Fibroblast of lung (primary cell): ENCODE results near the gene SHLD2. TPM values are rescaled to one million over a fixed set of nuclear protein-coding genes. Genes with fewer than 3 reads are reported as not detected.

Experiments
- DNase-seq, 2 donors: peaks; one replicate each; pipeline versions ENCODE4 v3.0.0 to v3.0.0-alpha.2; 2010; ENCODE audit warnings: low read depth in 2 of 2
- H2AFZ ChIP-seq: 2 replicates; pipeline ENCODE4 v1.5.1; 2012; ENCODE audit warnings: low read length, control low read depth, inconsistent platforms
- H3K27ac ChIP-seq: 2 replicates; pipeline ENCODE4 v1.5.1; 2011; ENCODE audit warnings: low read length, control low read depth; ENCODE audit not compliant: insufficient read depth
- H3K27me3 ChIP-seq: 2 replicates; pipeline ENCODE4 v1.5.1; 2011; ENCODE audit warnings: mild to moderate bottlenecking, low read length; ENCODE audit not compliant: control insufficient read depth, insufficient read depth
- H3K36me3 ChIP-seq: 2 replicates; pipeline ENCODE4 v1.5.1; 2011; ENCODE audit warnings: low read length; ENCODE audit not compliant: control insufficient read depth, insufficient read depth
- H3K4me1 ChIP-seq: 2 replicates; pipeline ENCODE4 v1.5.1; 2011; ENCODE audit warnings: low read length; ENCODE audit not compliant: control insufficient read depth, insufficient read depth; ENCODE audit errors: extremely low read depth
- H3K4me2 ChIP-seq: 2 replicates; pipeline ENCODE4 v1.5.1; 2011; ENCODE audit warnings: low read length, control low read depth; ENCODE audit not compliant: insufficient read depth; ENCODE audit errors: extremely low read depth
- H3K4me3 ChIP-seq, 4 experiments: fragments of 200-600 bp in 1 of 4; sonication (generic) in 1 of 4; replicated peaks in 1 of 4; 2 replicates each; pipeline ENCODE4 v1.5.1; 2011 to 2016; ENCODE audit warnings: low read length in 4 of 4, low read depth in 3 of 4, mild to moderate bottlenecking in 3 of 4, control low read depth in 2 of 4, inconsistent platforms in 1 of 4, mixed read lengths in 1 of 4; ENCODE audit not compliant: insufficient read depth in 1 of 4; ENCODE audit errors: control extremely low read depth in 1 of 4
- H3K79me2 ChIP-seq: 2 replicates; pipeline ENCODE4 v1.5.1; 2012; ENCODE audit warnings: mild to moderate bottlenecking, low read length, inconsistent platforms; ENCODE audit not compliant: control insufficient read depth, insufficient read depth
- H3K9ac ChIP-seq: 2 replicates; pipeline ENCODE4 v1.5.1; 2011; ENCODE audit warnings: mild to moderate bottlenecking, low read length, control low read depth; ENCODE audit not compliant: insufficient read depth
- H3K9me3 ChIP-seq: 2 replicates; pipeline ENCODE4 v1.5.1; 2012; ENCODE audit warnings: low read depth, low read length; ENCODE audit not compliant: control insufficient read depth, insufficient read depth
- H4K20me1 ChIP-seq: 2 replicates; pipeline ENCODE4 v1.5.1; 2011; ENCODE audit warnings: low read length; ENCODE audit not compliant: control insufficient read depth, insufficient read depth; ENCODE audit errors: extremely low read depth
- EZH2 ChIP-seq: IDR thresholded peaks from 2 replicates; pipeline ENCODE4 v1.5.1; 2012; ENCODE audit warnings: low read length, control low read depth, mild to moderate bottlenecking; ENCODE audit errors: missing control alignments
- polyA minus RNA-seq: library from RNA; depleted of rRNA, polyadenylated mRNA; stranded (reverse); fragments of >200 nt; gene quantifications from 2 replicates; pipeline ENCODE4 v1.2.3, GENCODE V29; 2011; ENCODE audit warnings: low replicate concordance
- polyA plus RNA-seq, 2 donors: library from polyadenylated mRNA; depleted of rRNA in 1 of 2; stranded (reverse) in 1 of 2; unstranded in 1 of 2; fragments of >200 nt; gene quantifications; 2 replicates each; pipeline ENCODE4 v1.2.1, GENCODE V29; 2011 to 2012; ENCODE audit warnings: missing spikeins in 1 of 2
- total RNA-seq: library from RNA; depleted of rRNA; stranded (reverse); fragments of >200 nt; gene quantifications from 2 replicates; pipeline ENCODE4 v1.2.1, GENCODE V29; 2014
- TF ChIP-seq, protein P1 (sequence below), 2 donors: IDR thresholded peaks in 1 of 2; conservative IDR thresholded peaks in 1 of 2; 1 replicate in 1 of 2; 2 replicates in 1 of 2; pipeline ENCODE4 v1.5.1; 2011 to 2012; ENCODE audit warnings: low read length in 2 of 2, control low read depth in 1 of 2, inconsistent platforms in 1 of 2, low read depth in 1 of 2, mild to moderate bottlenecking in 1 of 2

Gene SHLD2, protein sequence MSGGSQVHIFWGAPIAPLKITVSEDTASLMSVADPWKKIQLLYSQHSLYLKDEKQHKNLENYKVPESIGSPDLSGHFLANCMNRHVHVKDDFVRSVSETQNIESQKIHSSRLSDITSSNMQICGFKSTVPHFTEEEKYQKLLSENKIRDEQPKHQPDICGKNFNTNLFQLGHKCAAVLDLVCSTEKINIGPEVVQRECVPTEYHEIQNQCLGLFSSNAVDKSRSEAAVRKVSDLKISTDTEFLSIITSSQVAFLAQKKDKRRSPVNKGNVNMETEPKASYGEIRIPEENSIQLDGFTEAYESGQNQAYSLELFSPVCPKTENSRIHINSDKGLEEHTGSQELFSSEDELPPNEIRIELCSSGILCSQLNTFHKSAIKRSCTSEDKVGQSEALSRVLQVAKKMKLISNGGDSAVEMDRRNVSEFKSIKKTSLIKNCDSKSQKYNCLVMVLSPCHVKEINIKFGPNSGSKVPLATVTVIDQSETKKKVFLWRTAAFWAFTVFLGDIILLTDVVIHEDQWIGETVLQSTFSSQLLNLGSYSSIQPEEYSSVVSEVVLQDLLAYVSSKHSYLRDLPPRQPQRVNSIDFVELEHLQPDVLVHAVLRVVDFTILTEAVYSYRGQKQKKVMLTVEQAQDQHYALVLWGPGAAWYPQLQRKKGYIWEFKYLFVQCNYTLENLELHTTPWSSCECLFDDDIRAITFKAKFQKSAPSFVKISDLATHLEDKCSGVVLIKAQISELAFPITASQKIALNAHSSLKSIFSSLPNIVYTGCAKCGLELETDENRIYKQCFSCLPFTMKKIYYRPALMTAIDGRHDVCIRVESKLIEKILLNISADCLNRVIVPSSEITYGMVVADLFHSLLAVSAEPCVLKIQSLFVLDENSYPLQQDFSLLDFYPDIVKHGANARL
- total RNA-seq (21.6 and 26.2 TPM in 2 replicates), polyA plus RNA-seq (20.3 and 26.3 TPM in 2 replicates), polyA minus RNA-seq (1.1 and 1.6 TPM in 2 replicates)
- 15.1 and 17.7 TPM in 2 replicates for polyA plus RNA-seq (2012)

DNA sequence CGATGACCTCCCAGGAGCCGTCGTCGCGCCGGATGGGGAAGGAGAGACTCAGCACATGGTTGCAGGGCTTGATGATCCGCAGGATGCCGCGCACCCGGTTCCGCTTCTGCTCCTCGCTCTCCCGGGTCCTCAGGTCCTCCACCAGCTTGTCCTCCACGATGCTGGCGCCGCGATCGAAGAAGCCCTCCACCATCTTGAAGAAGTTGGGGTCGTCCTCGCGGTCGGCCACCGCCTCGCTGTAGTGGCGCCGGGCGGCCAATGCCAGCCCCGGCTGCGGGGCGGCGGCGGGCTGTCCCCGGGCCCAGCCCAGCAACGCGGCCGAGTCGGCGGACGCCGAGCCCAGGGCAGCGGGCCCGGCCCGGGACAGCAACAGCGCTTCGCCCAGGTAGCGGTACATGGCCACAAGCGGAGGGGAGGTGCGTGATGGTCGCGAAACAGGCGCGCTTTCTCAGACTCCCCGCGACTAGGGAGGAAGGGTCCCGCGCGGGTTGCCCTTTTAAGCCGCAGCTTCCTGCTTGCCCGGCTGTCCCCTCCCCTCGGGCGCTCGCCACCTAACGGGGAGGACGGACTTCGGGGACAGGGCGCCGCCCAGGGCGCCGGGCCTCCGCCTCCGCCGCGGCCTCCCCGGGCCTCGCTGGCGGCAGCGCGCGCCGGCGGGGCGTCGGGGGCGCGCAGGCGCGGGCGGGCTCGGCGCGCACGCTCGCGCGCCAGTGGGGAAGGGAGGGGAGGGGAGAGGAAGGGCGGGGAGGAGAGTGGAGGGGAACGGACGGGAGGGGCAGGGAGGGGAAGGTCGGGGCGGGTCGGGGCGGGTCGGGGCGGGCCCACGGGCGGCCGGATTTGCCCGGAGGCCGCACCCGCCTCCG lies at the start of gene SHLD2, which contains the start of gene GLUD1:
Gene SHLD2 (plus strand): TSS at position 834 of the 863 bp plus-strand sequence. CDS start 56,149 bp downstream, outside the sequence.
Gene GLUD1 (minus strand): TSS at position 471 of the 863 bp plus-strand sequence. CDS start 74 bp downstream, at position 397.
- Histone ChIP-seq H3K4me1 (peaks cover 2% of the 10 kb centered on the region), H3K36me3 (no peaks in the 10 kb centered on the region), H4K20me1 (no peaks in the 10 kb centered on the region), H3K9ac (peak within 1 kb of the TSS; percentile 93), H2AFZ (peak within 1 kb of the TSS; percentile 78), H3K4me2 (peak within 1 kb of the TSS; percentile 85), H3K79me2 (peaks cover 73% of the 10 kb centered on the region), H3K4me3 (peak within 1 kb of the TSS; percentile 74 to 98 (median 84)), H3K27me3 (no peaks in the 10 kb centered on the region), H3K27ac (peak within 1 kb of the TSS; percentile 94), H3K9me3 (no peaks in the 10 kb centered on the region)
- peak; percentile 88 to 92 for DNase-seq
- TF ChIP-seq, protein P1, sequence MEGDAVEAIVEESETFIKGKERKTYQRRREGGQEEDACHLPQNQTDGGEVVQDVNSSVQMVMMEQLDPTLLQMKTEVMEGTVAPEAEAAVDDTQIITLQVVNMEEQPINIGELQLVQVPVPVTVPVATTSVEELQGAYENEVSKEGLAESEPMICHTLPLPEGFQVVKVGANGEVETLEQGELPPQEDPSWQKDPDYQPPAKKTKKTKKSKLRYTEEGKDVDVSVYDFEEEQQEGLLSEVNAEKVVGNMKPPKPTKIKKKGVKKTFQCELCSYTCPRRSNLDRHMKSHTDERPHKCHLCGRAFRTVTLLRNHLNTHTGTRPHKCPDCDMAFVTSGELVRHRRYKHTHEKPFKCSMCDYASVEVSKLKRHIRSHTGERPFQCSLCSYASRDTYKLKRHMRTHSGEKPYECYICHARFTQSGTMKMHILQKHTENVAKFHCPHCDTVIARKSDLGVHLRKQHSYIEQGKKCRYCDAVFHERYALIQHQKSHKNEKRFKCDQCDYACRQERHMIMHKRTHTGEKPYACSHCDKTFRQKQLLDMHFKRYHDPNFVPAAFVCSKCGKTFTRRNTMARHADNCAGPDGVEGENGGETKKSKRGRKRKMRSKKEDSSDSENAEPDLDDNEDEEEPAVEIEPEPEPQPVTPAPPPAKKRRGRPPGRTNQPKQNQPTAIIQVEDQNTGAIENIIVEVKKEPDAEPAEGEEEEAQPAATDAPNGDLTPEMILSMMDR (conservative IDR thresholded peaks at IDR 0.05 in 1 of 2, IDR thresholded peaks at IDR 0.05 in 1 of 2; ENCODE audit: low read depth in 1 of 2, low read length in 2 of 2) = no peak
- TF ChIP-seq EZH2 = no peak

DNA sequence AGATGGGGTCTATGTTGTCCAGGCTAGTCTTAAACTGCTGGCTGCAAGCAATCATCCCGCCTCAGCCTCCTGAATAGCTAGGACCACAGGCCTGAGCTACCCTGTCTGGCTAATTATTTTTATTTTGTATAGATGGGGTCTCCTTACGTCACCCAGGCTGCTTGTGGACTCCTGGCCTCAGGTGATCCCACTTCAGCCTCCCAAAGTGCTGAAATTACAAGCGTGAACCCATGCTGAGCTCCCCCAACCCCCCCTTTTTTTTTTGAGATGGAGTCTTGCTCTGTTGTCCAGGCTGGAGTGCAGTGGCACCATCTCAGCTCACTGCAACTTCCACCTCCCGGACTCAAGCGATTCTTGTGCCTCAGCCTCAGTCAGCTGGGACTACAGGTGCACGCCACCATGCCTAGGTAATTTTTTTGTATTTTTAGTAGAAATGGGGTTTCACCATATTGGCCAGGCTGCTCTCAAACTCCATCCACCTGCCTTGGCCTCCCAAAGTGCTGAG lies 49.5 kb upstream of the SHLD2 start:
- no peak overlapping the region for H3K4me2 ChIP-seq
- no peaks in the 10 kb centered on the region for H3K27me3 ChIP-seq
- no peaks in the 10 kb centered on the region for H4K20me1 ChIP-seq
- no peak for DNase-seq
- H3K4me1 ChIP-seq = no peaks in the 10 kb centered on the region
- peaks cover 3% of the 10 kb centered on the region for H3K36me3 ChIP-seq
- no peak overlapping the region for H3K9ac ChIP-seq
- no peak overlapping the region for H3K4me3 ChIP-seq
- no peak for TF ChIP-seq EZH2
- TF ChIP-seq, protein P1 (conservative IDR thresholded peaks at IDR 0.05 in 1 of 2, IDR thresholded peaks at IDR 0.05 in 1 of 2; ENCODE audit: low read depth in 1 of 2, low read length in 2 of 2) = no peak
- H2AFZ ChIP-seq = no peak overlapping the region
- H3K27ac ChIP-seq = no peak overlapping the region
- no peaks in the 10 kb centered on the region for H3K79me2 ChIP-seq
- H3K9me3 ChIP-seq = no peaks in the 10 kb centered on the region
